Measurements from ENCODE around the gene SNX18. TPM values are rescaled to one million over a fixed set of nuclear protein-coding genes. Genes with fewer than 3 reads are reported as not detected.

Gene SNX18
- total and polyA plus RNA-seq, 2 of the 8 experiments (the other 6 are each of a cell fraction or from before 2014, with no cell fraction given) = 5.8 to 17.7 TPM

DNA sequence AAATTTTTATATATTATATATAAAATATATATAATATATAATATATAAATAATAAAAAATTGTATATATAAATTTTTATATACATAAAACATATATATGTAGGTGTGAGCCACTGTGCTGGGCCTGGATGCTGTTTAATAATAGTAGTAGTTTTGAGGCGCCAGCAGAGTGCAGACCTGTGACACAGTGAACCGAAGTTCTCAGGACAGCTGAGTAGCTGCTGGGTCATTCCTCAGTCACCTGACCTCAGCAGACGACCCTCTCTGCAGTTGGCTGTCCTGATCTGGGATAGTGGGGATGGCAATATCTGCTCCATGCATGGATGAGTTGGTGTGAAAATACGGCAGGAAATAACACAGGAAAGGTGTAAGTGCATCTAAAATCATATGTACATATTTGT, 3.3 kb upstream of the SNX18 start:
- Histone ChIP-seq H3K14ac (ENCODE audit: insufficient read length) (no peak overlapping the region), H3K4ac (replicated peaks; ENCODE audit: insufficient read length, low read depth, low read length) (no peak overlapping the region), H3K4me3 (ENCODE audit: extremely low read depth in 1 of 4, insufficient read depth in 2 of 4, low read depth in 3 of 4, low read length in 4 of 4) (no peak overlapping the region), H3K9me3 (ENCODE audit: insufficient read depth in 2 of 2, low read depth in 1 of 2, low read length in 1 of 2) (peaks cover 6 to 7% of the 10 kb centered on the region in 2 experiments; a peak in 2 of 4 replicates), H4K20me1 (replicated peaks in 1 of 2; ENCODE audit: control insufficient read depth in 1 of 2, insufficient read depth in 2 of 2, low read length in 2 of 2) (peaks cover 2 to 4% of the 10 kb centered on the region in 2 experiments), H3K9ac (replicated peaks in 1 of 4; ENCODE audit: extremely low read depth in 1 of 4, low read depth in 3 of 4, low read length in 3 of 4) (no peak overlapping the region), H2AK5ac (ENCODE audit: low read depth, low read length) (no peak overlapping the region), H3K4me2 (ENCODE audit: insufficient read depth in 1 of 2, low read depth in 2 of 2, low read length in 2 of 2) (no peak overlapping the region), H3K18ac (ENCODE audit: extremely low read depth, low read length) (no peak overlapping the region), H3K56ac (replicated peaks; ENCODE audit: insufficient read length, low read depth, low read length) (no peak overlapping the region), H2BK20ac (ENCODE audit: low read length) (no peak overlapping the region), H3K36me3 (ENCODE audit: control insufficient read depth in 2 of 4, insufficient read depth in 4 of 4, low read length in 3 of 4) (peaks cover 0 to 3% (median 0%) of the 10 kb centered on the region in 4 experiments; a peak in 1 of 8 replicates), H4K91ac (replicated peaks; ENCODE audit: insufficient read length, low read length) (no peak overlapping the region), H3K79me1 (ENCODE audit: low read depth, low read length) (no peaks in the 10 kb centered on the region), H2BK12ac (ENCODE audit: low read depth, low read length) (no peak overlapping the region), H3K79me2 (ENCODE audit: control insufficient read depth in 1 of 2, insufficient read depth in 2 of 2, low read length in 2 of 2) (peaks cover under 1 to 2% of the 10 kb centered on the region in 2 experiments; a peak in 2 of 4 replicates), H3K4me1 (replicated peaks in 1 of 4; ENCODE audit: control insufficient read depth in 3 of 4, insufficient read depth in 4 of 4, low read length in 3 of 4) (peaks cover 0 to 9% (median 4%) of the 10 kb centered on the region in 4 experiments; a peak in 3 of 7 replicates), H3K23ac (ENCODE audit: insufficient read length) (no peak overlapping the region), H3K23me2 (ENCODE audit: low read depth, low read length) (peaks cover 3% of the 10 kb centered on the region), H4K5ac (ENCODE audit: insufficient read length, low read depth, low read length) (no peak overlapping the region), H3K27me3 (replicated peaks in 1 of 4; ENCODE audit: control insufficient read depth in 3 of 4, extremely low read depth in 1 of 4, insufficient read depth in 3 of 4, low read length in 3 of 4) (peaks cover 0 to 12% (median 10%) of the 10 kb centered on the region in 4 experiments; a peak in 5 of 7 replicates), H2BK5ac (ENCODE audit: low read depth, low read length) (no peak overlapping the region), H2AFZ (ENCODE audit: low read length) (no peak overlapping the region), H3K27ac (ENCODE audit: low read depth, low read length) (no peak overlapping the region), H2BK120ac (replicated peaks; ENCODE audit: low read depth, low read length) (no peak overlapping the region), H2BK15ac (ENCODE audit: low read length) (no peak overlapping the region), H4K8ac (ENCODE audit: extremely low read depth, insufficient read depth, low read length) (no peak overlapping the region)
- TF ChIP-seq, protein P1, sequence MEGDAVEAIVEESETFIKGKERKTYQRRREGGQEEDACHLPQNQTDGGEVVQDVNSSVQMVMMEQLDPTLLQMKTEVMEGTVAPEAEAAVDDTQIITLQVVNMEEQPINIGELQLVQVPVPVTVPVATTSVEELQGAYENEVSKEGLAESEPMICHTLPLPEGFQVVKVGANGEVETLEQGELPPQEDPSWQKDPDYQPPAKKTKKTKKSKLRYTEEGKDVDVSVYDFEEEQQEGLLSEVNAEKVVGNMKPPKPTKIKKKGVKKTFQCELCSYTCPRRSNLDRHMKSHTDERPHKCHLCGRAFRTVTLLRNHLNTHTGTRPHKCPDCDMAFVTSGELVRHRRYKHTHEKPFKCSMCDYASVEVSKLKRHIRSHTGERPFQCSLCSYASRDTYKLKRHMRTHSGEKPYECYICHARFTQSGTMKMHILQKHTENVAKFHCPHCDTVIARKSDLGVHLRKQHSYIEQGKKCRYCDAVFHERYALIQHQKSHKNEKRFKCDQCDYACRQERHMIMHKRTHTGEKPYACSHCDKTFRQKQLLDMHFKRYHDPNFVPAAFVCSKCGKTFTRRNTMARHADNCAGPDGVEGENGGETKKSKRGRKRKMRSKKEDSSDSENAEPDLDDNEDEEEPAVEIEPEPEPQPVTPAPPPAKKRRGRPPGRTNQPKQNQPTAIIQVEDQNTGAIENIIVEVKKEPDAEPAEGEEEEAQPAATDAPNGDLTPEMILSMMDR (IDR thresholded peaks at IDR 0.05; ENCODE audit: control extremely low read depth in 1 of 3, insufficient read depth in 1 of 3, low read depth in 1 of 3, low read length in 3 of 3) = peak in 1 of 3 experiments; percentile 1; a peak in 1 of 4 replicates
- TF ChIP-seq CHD2 (IDR thresholded peaks at IDR 0.05; ENCODE audit: low read length) = no peak
- TF ChIP-seq RAD21 (IDR thresholded peaks at IDR 0.05 in 1 of 2, conservative IDR thresholded peaks at IDR 0.05 in 1 of 2; ENCODE audit: low read depth in 2 of 2, low read length in 2 of 2) = peak; percentile 33 to 46; a peak in 3 of 4 replicates
- TF ChIP-seq, protein P2, sequence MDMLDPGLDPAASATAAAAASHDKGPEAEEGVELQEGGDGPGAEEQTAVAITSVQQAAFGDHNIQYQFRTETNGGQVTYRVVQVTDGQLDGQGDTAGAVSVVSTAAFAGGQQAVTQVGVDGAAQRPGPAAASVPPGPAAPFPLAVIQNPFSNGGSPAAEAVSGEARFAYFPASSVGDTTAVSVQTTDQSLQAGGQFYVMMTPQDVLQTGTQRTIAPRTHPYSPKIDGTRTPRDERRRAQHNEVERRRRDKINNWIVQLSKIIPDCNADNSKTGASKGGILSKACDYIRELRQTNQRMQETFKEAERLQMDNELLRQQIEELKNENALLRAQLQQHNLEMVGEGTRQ (IDR thresholded peaks at IDR 0.05; ENCODE audit: low read length) = 0 out of 2 replicates have a peak, but pooled peaks have one; percentile 35
- 48% methylated on average over 4 of the region's 4 CpGs; no CpG with 5 or more reads in 1 of the 2 experiments for WGBS, 2 experiments (ENCODE audit: extremely low coverage in 1 of 2, insufficient coverage in 1 of 2, insufficient read length in 1 of 2, insufficient replicate concordance in 2 of 2, low coverage in 1 of 2, low lambda C conversion rate in 2 of 2, missing lambda C conversion rate in 1 of 2)
- DNase-seq (ENCODE audit: low read depth in 1 of 2, low spot score in 2 of 2) (no peak), FAIRE-seq (no peak)
- POLR2A ChIA-PET (ENCODE audit: partially characterized antibody) = no interaction called here
- CTCF ChIA-PET (ENCODE audit: partially characterized antibody) = interaction anchor here (0.6 to 1.4 kb wide), 5 partner anchors 25 to 355 kb away, joined by 3 to 7 read pairs (median 3); no protein-coding TSS in a partner anchor

Data from H1 (cell line).